BJ (cell line): ENCODE data around the gene CHRNA3. TPM values are rescaled to one million over a fixed set of nuclear protein-coding genes. Genes with fewer than 3 reads are reported as not detected.

Experiments used
- CTCF ChIA-PET: fragments of 350-600 bp; formaldehyde crosslinking; extraction: SDS; loops from one replicate; lab custom pipeline; 2021; ENCODE audit warnings: antibody characterized with exemption, inconsistent platforms; lab: Yijun Ruan, JAX
- POLR2A ChIA-PET: fragments of 300-600 bp; sonication (Branson Sonifier 250); formaldehyde crosslinking; extraction: SDS; loops from one replicate; lab custom pipeline; 2021; ENCODE audit warnings: antibody characterized with exemption; lab: Charles Lee
- DNase-seq: peaks from one replicate; pipeline ENCODE4 v3.0.0-alpha.2; 2011; ENCODE audit warnings: low read depth
- H3K27me3 ChIP-seq: 2 replicates; pipeline ENCODE4 v1.6.0; 2011; ENCODE audit warnings: low read length; ENCODE audit not compliant: control insufficient read depth, insufficient read depth
- H3K36me3 ChIP-seq: 2 replicates; pipeline ENCODE4 v1.5.1; 2011; ENCODE audit warnings: low read length; ENCODE audit not compliant: control insufficient read depth, insufficient read depth
- H3K4me3 ChIP-seq: 2 replicates; pipeline ENCODE4 v1.5.1; 2011; ENCODE audit warnings: low read depth, mild to moderate bottlenecking, control low read depth, low read length
- CTCF ChIP-seq: IDR thresholded peaks from 2 replicates; pipeline ENCODE4 v1.5.1; 2011; ENCODE audit warnings: low read depth, mild to moderate bottlenecking, control low read depth, inconsistent platforms, low read length, moderate library complexity; ENCODE audit not compliant: insufficient read depth
- polyA plus RNA-seq: library from polyadenylated mRNA; depleted of rRNA; stranded (reverse); fragments of >200 nt; gene quantifications from 2 replicates; pipeline ENCODE4 v1.2.3, GENCODE V29; 2011; rRNA removed
- small RNA-seq: library from RNA; depleted of rRNA; stranded (forward); fragments of <200 nt; gene quantifications from one replicate; pipeline ENCODE3, GENCODE V24; 2012; ENCODE audit warnings: low replicate concordance, low read depth; ENCODE audit not compliant: insufficient read length

The CHRNA3 gene
- polyA plus RNA-seq, 1 experiment = not detected

GRCh38 chr15:78550815-78551214 is 70.0 kb downstream of the CHRNA3 start:
- ChIA-PET POLR2A (no interaction called here), CTCF (interaction anchor here (1.6 kb wide), 1 partner anchor 14 kb away, joined by 5 read pairs; the partner anchor contains the start of gene CHRNA5)
- no peak for DNase-seq
- no peak for TF ChIP-seq CTCF
- H3K36me3 ChIP-seq = peaks cover 7% of the 10 kb centered on the region
- H3K27me3 ChIP-seq = no peaks in the 10 kb centered on the region
- H3K4me3 ChIP-seq = no peak overlapping the region

GRCh38 chr15:78550194-78550593 is 70.6 kb downstream of the CHRNA3 start:
- Histone ChIP-seq H3K4me3 (no peak overlapping the region), H3K27me3 (no peaks in the 10 kb centered on the region), H3K36me3 (peaks cover 8% of the 10 kb centered on the region)
- no peak for DNase-seq
- ChIA-PET CTCF (interaction anchor here (1.6 kb wide), 1 partner anchor 15 kb away, joined by 5 read pairs; the partner anchor contains the start of gene CHRNA5), POLR2A (interaction anchor here (1.2 kb wide), 1 partner anchor 10 kb away, joined by 5 read pairs; the partner anchor contains the start of gene PSMA4)
- no peak for TF ChIP-seq CTCF

Small RNAs within 50 kb of the gene (small RNA-seq; reads per million reads assigned to genes)
- not detected for gene AC067863.2

Other genes starting within 250 kb of the CHRNA3 start
- gene IREB2, start 182.8 kb downstream of the CHRNA3 start, polyA plus RNA-seq = 11.1 and 21.7 TPM in 2 replicates
- gene HYKK, start 113.4 kb downstream of the CHRNA3 start, polyA plus RNA-seq = 3.2 and 4.6 TPM in 2 replicates
- gene PSMA4, start 80.6 kb downstream of the CHRNA3 start, polyA plus RNA-seq = 115 and 252 TPM in 2 replicates
- gene CHRNA5, start 55.5 kb downstream of the CHRNA3 start, polyA plus RNA-seq = 1.1 and 1.9 TPM in 2 replicates
- gene CHRNB4, start 20.2 kb upstream of the CHRNA3 start, polyA plus RNA-seq = not detected in 2 replicates
- gene ADAMTS7, start 190.5 kb upstream of the CHRNA3 start, polyA plus RNA-seq = 3.1 and 9.6 TPM in 2 replicates